A204.1 (cell line): Measurements from ENCODE around the gene SYT9.

Experiments used
- FAIRE-seq: peaks from 2 replicates; lab custom pipeline; 2012; peaks lifted over from hg19 to GRCh38; lab: Jason Lieb, UNC

Gene SYT9

DNA sequence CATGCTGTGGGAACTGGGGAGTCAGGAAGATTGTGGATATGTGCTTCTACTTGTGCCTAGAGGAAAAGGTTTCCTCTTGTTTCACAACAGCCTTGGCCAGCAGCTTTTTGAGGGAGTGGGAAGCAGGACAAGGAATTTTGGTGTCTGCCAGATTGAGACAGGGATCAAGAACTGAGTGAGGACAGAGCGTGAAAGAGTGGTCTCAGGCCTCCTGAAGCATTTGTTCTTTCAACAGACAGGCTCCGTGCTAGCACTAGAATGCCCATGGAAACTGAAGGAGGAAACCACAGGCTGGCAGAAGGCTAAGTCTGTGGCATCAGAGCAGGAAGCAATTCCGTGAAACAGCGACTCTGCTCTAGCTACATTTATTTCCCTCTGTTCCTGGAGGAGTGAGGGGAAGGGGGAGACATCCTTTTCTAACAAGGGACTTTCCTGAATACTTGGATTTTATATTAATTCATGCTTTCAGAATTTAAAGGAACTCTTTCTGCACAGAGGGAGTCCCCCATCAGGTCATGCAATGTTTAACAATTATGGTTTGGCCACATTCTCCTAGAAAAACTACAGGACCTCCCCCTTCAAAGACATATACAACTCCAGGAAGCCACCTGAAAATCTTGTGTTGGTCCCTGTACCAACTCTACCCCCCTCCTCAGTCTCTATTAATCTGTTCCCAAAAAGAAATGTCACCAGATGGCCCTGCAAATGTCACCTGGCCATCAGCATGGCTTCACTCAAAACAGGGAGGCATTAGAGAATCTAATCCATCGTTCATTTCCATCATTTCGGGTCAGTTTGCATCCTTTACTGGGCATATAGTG, 96.1 kb downstream of the SYT9 start:
- FAIRE-seq: no peak

DNA sequence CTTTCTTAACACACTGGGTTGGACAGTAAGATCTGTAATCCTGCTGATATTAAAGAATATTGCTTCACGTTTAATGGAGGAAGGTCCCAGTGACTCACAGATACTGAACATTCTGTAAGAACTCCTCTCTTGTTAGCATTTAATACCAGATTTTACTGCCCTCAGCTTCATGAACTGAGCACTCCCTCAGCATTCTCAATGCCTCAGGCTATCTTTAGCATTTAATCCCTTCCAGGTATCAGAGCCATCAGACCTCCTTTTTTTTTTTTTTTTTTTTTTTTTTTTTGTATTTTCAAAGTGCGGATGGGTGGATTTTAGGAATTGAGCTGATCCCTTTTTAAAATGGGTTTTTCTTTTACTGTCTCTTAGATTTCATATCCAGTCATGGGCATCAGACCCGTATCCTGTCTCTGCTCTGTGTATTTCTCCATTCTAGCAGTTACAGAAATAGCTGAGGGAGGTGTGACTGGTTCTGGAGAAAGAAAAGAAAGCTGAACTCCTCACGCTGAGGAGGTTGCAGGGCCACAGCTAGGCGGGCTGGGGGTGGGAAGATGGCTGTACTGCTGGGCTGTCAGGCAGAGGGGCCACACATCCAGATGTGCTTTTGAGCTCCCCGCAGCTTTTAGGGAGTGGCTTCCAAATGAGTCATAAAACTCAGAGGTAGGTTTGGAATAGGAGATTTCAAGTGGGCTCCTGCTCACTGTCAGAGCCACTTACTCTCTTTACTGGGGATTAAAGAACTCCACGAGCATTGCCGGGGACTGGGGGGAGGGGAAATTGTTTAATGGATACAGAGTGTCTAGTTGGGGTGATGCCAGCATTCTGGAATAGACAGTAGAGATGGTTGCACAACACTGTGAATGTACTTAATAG, 97.0 kb downstream of the SYT9 start:
- FAIRE-seq: no peak

DNA sequence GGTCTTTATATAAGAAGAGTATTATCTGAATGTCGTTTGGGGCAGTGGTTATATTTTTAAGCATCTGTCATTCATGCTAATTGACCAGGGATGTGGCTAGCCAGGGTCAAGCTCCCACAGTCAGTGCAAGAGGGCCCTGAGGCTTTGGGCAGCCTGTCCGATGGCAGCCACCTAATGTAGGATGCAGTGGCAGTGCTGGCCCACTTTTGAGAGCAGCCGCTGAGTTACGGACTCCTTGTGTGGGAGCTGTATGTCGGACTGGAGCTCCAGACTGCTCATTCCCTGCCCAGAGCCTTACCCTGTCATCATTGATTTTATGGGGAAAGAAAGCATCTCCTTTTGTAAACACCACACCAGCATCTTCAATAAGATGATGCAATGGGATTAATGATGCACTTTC, 99.5 kb downstream of the SYT9 start:
- FAIRE-seq: no peak

DNA sequence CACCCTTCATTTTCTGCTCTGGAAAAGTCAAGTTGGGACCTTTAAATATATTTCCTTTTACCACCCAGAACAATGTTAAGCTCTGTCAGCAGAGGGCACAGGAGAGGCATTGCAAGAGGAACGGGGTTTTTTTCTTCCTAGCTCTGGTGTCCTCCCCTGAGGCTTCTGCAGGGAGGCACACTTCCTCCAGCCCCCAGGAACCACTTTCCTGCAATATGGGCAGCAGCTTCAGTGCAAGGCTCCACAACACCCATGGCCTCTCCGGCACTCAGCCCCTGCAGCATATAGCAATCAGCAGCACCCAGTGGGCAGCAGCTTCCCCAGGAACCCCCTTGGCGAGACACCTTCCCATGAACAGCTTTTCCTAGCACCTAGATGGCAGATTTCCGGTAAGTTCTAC, 101.4 kb downstream of the SYT9 start:
- no peak for FAIRE-seq

DNA sequence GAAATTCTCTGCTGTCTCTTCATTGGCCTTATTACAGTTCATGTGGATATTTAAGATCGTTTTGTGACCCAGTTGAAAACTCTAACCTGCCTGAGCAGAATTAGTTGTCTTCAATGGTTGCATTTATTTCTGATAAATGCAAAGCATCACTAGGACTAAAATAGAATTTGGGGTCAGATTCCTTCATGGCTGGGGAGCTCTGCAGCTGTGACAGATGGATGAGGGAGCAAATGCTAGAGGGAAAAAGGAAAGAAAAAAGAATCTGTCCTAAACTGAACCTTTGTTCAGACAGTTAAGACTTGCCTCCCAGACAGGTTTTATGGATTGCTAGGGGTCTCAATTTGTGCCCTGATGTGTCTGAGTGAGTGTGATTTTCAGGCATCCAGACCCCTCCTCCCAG, 113.0 kb downstream of the SYT9 start:
- no peak for FAIRE-seq

DNA sequence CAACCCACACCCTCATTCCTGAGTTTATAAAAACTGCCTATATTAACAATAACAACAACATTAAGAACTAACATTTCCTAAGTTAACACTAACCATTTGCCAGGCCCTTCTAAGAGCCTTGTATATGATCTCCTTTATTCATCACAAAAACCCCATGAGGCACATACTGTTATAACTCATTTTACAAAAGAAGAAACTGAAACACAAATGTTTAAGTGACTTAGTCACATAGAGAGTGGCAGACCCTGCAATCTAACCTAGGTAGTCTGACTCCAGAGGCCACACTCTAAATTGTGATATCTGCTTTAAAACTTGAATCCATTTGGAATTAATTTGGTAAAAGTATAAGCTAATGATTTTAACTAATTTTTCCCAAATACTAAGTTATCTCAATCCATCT, 116.1 kb downstream of the SYT9 start:
- FAIRE-seq: no peak

DNA sequence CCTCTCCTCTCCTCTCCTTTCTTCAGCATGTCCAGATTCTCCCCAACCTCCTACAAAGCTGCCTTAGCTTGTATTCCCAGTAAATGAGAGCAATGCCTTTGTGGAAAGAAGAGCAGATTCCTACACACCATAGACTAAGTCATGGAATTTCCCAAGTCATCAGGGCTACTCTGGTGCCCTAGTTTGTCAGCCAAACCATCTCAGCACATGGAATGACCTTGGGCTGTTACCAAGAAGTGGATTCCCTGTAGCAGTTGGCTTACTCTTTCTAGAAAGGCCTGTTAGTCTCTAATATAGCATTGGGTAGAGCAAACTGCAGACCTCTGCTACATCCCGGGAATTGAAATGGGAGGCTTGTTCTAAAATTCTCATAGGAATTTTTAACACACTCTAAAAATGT, 124.7 kb downstream of the SYT9 start:
- no peak for FAIRE-seq

DNA sequence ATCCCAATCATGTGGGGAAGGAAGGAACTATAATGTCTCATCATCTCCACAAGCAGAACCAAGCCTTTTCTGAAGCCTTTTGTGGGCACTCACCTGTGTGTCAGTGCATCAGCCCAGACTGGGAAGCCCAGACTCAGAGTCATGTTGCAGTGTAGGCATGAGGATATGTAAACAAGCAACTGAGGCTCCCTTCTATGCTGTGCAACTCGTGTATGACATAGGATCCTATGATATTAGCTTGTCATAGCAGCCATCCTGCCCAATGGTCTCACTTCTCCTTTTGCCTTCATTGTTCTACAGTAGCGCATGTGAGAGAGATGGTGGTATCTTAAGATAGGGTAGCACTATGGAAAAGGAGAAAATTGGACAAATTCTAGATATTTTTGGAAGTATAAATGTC, 130.2 kb downstream of the SYT9 start:
- FAIRE-seq: no peak

DNA sequence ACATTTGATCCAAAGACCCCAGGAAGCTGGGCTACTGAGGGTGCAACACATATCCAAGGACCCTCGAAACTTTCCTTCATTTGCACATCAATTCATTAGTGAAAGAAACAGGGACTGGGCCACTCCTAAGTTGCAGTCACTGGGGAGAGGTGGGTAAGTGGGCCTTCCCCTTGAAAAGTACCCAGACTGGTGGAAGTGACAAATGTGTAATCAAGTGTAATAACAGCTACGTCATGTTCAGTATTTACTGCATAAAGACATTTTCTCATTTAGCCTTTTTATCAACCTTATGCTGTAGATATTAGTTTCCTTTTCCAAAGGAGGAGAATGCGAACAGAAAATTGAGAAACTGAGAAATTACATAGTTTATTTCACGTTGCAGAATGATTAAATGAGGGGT, 131.7 kb downstream of the SYT9 start:
- no peak for FAIRE-seq

DNA sequence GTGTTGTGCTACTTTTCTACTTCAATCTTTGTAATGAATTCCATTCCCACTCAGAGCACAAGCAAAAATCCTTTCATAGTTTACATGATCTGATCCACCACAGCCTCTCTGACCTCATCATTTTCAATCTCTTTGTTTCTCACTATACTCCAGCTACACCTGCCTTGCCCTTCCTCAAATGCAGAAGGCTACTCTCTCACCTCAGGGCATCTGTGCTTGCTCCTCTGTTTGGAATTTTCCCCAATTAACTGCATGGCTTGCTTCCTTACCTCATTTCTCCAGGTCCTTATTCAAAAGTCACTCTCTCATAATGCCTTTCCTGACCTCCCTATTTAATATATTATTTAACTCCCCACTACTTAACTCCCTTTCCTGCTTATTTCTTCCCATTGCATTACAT, 133.0 kb downstream of the SYT9 start:
- FAIRE-seq: no peak

DNA sequence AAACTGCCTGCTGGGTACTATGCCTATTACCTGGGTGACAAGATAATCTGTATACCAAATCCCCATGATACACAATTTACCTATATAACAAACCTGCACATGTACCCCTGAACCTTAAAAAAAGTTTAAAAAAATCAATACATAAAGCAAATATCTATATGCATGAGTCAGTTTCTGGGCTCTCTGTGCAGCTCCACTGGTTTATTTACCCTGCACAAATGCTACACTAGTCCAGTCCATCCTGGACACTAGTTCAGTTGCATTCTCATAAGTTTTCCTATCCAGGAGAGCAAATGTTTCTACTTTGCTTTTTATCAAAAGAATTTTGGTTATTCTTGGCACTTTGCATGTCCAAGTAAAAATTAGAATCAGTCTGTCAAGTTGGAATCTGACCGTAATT, 133.8 kb downstream of the SYT9 start:
- FAIRE-seq: no peak

DNA sequence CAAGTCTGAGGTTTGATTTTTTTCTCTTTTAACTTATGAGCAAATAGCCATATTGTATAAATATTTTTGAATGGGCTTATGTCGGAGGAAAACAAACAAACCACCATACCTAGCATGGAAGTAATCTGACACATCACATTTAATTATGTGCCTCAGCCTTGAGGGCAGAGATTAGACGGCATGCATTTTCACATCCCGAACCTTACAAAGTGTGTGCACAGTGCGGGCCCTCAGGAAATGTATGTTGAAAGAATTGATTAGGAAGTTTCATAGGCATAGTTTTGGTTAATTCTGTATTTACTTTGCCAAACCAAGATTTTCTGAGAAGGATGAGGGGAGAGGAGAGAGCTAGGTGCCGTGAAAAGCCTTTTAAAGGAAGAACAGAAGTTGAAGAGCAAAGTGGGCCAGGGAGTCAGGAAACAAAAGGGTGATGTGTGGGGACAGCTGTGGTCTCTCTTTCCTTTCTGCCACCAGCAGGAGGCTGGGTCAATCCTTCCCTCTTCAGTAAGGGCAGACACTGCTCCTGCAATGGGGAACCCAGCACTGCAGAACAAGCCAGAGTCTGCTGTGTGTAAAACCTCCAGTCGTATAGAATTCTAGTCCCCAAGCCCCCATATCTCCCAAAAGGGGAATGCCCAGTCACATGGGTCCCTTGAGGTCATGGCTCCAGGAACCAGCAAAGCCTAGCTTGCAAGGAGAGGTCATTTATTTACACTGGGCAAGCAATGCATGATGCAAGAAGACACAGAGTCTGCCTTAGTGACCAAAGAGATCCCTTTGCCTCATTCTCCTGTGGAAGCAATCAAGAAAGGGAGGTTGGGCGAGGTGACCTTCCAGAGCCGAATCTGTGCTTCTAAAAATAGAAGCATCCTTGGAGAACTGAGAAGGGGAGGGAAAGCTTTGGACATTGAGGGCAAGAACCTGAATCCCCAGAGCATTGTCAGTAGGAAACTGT, 162.5 kb downstream of the SYT9 start:
- FAIRE-seq: no peak

DNA sequence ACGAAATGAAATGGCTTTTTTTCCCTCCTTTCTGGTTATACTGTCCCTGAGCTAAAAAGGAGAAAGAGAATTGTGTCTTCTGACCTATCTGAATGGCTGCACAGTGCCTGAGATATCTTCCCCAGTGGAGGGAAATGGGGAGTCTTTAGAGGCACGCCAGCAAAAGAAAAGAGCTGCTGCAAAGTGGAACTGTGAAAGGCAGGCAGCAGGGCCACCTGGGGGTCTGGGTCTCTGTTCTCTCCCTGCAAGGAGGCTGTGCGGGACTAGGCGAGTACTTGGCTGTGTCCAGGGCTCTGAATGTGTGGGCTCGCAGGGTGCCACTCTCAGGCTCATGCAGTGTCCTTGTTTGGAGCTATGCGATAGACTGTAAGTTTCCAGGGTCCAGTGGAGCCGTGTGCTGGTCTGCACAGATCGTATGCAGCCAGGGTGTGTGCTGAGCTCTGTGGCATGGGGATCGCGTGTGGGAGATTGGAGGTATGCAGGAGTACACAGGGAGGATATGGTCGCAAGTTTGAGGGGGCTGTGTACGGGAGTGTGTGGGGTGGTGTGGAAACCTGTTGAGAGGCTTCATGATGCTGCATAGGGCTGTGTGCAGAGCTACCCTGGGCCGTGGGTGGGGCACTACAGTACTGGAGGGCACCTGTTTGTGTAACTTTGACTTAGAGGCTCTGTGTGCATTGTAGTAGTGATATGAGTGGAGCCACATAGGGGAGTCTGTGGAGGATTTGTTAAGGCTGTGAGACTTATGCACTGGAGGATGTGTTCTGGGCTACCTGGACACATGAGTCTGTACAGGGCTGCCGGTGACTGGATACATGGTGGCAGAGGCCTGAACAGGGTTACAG, 163.5 kb downstream of the SYT9 start:
- FAIRE-seq: no peak

DNA sequence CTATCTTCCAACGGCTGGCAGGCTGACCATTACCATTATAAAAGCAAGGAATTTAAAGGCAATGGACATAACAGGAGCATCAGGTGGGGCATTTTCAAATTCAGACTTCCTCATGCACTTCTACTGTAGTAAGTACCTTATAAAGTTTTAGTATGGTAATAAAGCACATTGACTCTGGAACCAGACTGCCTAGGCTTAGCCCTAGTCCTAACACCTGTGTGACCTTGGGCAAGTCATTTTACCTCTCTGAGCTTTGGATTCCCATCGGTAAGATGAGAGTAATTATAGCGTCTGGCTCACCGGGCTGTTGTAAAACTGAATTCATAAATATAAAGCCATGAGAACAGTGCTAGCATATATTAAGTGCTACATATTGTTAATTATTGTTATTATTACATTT, 164.4 kb downstream of the SYT9 start:
- FAIRE-seq: no peak

DNA sequence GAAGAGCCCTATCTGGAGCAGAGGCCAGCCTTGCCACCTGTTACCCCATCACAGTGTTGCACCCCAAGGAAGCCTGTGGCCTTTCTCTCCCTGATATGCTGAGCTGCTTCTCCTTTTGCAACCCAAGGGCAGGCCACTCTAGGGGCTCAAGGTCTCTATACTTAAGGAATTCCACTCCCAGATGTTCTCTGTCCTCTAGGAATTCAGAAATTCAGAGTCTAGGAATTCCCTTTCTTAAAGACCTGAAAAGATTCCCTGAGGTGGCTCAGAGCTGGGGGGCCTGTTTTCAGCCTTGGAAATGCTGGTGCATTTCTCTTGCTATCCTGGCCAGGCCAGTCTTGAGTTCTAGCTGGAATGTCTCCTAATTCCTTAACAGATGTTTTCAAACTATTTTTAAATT, 165.6 kb downstream of the SYT9 start:
- no peak for FAIRE-seq

DNA sequence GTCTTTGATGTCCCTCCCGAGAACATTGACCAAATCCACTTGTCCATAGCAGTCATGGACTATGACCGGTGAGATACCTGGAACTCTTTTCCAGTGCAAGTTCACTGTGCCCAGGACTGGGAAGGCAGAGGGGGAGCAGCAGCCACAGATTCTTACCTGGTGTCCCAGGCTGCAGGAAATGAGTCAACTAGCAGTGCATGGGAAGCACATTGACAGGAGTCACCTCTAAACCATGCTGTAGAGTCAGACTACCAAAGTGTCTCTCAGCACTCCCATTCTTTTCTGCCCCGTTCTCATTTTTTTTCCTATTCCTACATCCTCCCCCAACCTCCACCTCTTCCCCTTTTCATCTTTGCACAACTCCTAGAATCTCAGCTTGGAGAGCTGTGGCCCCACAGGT, 166.4 kb downstream of the SYT9 start:
- no peak for FAIRE-seq

DNA sequence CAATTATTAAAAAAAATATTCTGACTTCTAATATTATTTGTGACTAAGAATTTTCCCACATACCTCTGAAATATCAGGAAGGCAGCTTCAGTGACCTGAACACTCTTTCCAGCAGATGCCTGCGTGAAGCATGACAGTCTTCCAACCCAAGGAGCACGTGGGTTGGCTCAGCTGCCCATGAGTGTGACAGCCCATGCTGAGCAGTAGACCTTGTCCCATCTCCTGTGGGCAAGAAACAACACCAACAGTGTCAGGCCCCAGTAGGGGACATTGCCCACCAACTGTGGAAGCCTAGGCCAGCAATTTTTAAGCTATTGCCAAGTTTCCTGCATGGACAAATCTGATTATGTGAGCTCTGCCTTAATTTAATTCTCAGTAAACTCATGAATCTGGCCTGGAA, 167.2 kb downstream of the SYT9 start:
- FAIRE-seq: no peak

DNA sequence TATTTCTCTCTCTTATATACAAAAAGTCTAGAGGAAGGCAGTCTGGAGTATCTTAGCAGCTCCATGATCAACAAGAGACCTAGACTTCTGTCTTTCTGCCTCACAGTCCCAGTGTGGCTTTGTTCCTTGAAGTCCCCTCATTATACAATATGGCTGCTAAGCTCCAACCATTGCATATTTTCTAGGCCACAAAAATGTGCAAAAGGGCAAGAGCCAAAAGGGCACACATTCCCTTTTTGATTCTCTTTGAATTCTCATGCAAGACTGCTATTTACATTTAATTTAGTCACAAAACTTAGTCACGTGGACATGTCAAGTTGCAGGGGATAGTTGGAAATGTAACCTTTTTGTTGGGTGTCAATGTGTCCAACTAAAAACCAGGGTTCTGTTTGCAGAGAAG, 169.4 kb downstream of the SYT9 start:
- no peak for FAIRE-seq

DNA sequence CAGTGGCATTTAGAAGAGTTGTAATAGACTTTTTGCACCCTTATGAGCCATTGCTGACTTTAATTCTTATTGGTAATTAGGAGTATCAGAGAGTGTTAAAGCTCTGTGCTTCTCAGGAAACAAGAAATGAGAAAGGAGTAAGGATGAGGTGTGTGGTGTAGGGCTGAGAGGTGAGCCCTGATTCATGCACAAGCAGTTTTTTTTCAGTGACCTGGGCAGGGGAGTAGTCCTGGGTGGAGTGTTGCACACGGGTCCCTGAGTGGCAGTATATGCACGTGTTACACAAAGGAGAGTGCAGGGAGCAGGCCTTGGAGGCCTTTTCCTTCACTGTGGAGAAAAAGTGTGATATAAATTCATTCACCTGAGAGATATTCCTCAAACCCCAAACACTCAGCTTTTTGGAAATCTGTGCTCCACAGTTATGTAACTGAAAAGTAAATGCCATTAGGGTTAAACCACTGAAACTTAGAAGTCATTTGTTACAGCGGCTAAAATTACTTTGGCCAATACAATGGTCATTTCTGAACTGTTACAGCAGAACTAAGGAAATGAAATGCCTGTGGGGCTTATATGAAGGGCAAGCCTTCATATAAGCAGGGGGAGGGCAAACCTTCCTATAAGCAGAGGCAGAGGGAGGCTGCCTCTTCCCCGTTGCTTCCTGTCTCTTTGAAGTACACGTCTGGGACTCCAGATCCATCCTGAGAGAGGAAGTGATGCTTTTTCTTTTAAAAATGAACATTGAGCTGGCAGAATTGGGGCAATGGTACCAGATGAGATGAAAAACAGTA, 171.0 kb downstream of the SYT9 start:
- no peak for FAIRE-seq

DNA sequence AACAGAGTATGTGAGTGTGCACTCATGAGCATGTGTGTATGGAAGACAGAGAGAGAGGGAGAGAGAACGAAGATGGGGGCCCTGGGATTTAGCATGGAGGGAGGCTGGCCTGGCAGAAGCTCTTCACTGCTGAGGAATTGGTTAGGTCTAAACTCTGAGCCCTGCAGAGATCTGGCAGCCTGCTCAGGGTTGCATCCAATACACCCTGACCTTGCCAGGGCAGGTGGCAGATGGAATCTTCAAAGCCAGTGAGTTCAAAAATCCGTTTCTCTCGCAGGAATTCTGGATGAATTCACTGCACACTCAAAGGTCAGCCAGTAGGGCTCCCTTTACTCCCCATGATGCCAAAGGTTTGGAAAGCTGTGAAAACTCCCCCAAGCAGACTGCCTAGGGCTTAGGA, 172.2 kb downstream of the SYT9 start:
- FAIRE-seq: no peak

DNA sequence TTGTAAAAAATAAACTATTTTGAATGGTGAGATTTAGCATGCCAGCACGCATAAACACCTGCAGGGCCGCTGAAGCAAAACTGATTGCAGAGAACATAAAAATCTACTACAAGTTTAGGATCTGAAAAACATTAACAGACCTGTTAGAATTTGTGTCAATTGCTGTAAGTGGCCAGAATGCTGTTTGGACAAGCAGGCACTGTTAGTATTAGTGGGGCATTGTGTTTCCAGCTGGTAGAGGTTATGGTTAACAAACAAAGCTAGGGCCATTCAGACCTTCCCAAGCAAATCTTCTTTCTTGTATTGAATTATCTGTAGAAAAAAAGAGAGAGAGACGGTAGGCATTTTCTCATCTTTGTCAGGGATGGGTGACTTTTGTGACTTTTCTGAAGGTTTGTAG, 176.0 kb downstream of the SYT9 start:
- FAIRE-seq: no peak
